Skin epidermis (tissue), 12 donors: ENCODE data around the gene LRRC75B.
"Not testable (repeated sequence)": the region's sequence is repeated elsewhere in the genome, so short reads cannot be mapped to it uniquely, and the experiment has no call there.

Experiments used
- H3K27ac ChIP-seq, 21 experiments: fragments of 200-600 bp; sonication (generic) in 11 of 21; one replicate each; pipeline ENCODE4 v1.5.0; 2020; ENCODE audit warnings: mild to moderate bottlenecking in 3 of 21, inconsistent platforms in 2 of 21, moderate library complexity in 2 of 21
- H3K4me3 ChIP-seq, 7 experiments: fragments of 200-600 bp; sonication (generic) in 2 of 7; one replicate each; pipeline ENCODE4 v1.5.0; 2020; ENCODE audit warnings: inconsistent platforms in 2 of 7, mild to moderate bottlenecking in 2 of 7, moderate library complexity in 1 of 7

Gene LRRC75B

GRCh38 chr22:24592851-24593558 is at the start of gene LRRC75B:
Gene LRRC75B, minus strand, starts transcription at chr22:24593073. Its CDS starts 34 bp downstream, at chr22:24593039.
- Histone ChIP-seq H3K4me3 (peak within 1 kb of the TSS; percentile 42 to 70 (median 56)), H3K27ac (peak within 1 kb of the TSS in 19 of 21 experiments; percentile 45 to 90 (median 76))

DNA sequence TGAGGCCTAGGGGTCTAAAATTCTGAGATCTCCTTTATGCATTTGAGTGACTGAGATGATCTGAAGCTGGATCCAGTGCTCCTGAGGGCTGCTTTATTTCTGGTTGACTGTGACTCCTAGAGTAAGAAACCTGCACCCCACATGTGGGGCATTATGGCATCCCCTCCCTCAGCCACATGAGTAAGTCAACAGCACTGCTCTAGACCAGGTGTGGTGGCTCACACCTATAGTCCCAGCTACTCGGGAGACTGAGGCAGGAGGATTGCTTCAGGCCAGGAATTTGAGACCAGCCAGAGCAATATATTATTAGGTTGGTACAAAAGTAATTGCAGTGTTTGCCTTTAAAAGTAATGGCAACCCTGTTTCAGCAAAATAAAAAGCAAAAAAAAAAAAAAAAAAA is 49.4 kb upstream of the LRRC75B start:
- H3K4me3 ChIP-seq, H3K27ac ChIP-seq: not testable (repeated sequence)

- not testable (repeated sequence) for H3K4me3 ChIP-seq, H3K27ac ChIP-seq
Observed at GRCh38 chr22:24636513-24636912, 43.6 kb upstream of the LRRC75B start.

DNA sequence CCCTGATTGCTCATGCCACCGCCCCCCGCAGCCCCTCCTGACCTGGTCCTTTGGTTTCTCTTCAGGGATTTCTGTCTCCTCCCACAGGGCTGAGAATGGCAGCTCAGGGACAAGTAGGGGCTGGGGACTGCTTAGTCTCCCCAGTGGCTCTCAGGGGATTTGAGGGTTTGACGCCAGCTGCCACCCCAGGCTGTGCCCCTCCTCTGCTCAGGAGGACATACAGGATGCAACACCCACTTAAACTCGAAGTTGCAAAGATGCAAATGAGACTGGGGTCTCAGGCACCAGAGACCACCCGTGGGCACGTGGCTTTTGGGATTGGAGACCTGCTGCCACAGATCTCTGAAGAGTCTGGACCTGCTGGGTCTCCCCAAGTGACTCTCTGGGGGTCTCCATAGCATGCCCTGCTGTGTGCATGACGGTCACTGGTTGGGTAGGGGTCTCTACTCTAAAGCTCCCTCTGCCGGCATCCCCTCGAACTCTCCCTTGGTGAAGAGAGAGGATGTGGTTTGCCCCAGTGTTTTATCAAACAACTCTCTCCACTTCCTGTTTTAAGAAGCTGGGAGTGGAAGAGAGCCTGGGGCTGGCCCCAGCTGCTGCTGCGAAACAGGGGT is 42.0 kb upstream of the LRRC75B start:
- H3K27ac ChIP-seq, H3K4me3 ChIP-seq: not testable (repeated sequence)

DNA sequence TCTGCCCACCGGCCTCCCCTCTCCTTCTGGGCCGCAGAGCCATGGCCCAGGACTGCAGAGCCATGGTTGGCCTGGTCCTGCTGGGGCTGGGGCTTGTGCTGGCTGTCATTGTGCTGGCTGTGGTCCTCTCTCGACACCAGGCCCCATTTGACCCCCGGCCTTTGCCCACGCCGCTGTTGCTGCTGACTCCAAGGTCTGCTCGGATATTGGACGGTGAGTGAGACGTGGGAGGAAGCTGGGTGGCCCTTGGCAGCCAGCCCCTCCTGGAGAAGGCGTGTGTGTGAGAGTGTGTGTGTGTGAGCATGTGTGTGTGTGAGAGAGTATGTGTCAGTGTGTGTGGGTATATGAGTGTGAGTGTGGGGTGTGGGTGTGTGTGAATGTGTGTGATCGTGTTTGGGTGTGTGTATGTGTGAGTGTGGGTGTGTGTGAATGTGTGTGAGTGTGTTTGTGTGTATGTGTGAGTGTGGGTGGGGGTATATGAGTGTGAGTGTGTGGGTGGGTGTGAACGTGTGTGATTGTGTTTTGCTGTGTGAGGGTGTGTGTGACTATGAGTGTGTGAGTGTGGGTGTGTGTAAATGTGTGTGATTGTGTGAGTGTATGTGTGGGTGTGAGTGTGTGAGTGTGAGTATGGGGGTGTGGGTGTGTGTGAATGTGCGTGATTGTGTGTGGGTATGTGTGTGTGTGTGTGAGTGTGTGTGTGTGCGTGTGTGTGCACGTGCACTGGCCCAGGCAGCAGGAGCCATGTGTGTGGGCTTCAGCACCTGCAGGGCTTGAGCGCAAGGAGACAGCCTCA is 40.6 kb upstream of the LRRC75B start:
- not testable (repeated sequence) for H3K4me3 ChIP-seq, H3K27ac ChIP-seq

- not testable (repeated sequence) for H3K4me3 ChIP-seq, H3K27ac ChIP-seq
Observed at GRCh38 chr22:24632642-24633041, 39.8 kb upstream of the LRRC75B start.

DNA sequence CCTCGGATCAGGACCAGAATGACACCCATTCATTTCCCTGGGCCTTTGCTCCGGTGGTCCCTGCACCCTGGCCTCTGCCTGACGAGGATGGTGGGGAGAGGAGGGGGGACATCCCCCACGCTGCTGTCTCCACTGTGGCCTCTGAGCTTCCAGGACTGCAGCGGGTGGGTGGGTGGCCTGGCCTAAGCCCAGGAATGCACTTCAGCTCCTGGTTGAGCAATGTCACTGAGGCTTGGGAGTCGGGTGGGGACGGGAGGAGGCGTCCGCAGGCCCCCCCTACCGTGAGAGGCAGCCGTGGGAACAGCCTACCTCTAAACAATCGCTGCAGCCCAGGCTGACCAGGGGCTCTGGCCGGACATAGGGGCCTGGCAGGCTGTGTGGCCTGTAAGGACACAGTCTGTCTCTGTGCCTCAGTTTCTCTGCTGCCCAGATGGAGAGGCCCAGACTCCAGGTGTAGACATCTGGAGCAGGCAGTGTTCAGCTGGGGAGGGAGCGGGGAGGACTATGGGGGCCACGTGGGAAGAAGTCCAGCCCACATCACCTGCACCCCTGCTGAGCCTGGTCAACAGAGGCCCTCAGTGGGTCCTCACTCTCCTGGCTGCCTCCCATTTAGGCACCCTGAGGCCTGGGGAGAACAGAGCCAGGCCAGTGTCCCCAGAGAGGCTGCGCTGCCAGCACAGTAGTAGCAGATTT is 38.7 kb upstream of the LRRC75B start:
- not testable (repeated sequence) for H3K27ac ChIP-seq, H3K4me3 ChIP-seq

GRCh38 chr22:24630812-24631427 is 38.0 kb upstream of the LRRC75B start:
- H3K27ac ChIP-seq, H3K4me3 ChIP-seq: not testable (repeated sequence)

DNA sequence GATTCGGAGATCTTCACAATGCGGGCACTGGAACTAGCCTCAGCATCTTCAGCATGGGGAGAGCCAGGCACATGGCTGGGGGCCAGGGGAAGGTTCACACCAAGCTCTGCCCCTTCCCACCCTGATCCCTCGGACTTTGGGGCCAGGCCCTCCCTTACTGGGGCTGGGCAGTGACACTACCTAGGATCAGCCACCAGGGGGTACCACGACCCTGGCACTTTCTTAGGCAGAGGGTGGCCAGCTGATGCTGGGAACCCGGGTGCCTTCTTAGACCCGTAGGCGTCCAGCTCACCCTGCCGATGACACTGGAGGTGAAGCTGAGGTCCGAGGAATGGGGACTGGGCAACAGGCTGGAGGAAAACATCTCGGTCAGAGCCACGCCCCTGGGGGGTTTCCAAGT is 36.2 kb upstream of the LRRC75B start:
- H3K4me3 ChIP-seq, H3K27ac ChIP-seq: not testable (repeated sequence)

GRCh38 chr22:24627911-24628310 is 35.0 kb upstream of the LRRC75B start:
- H3K4me3 ChIP-seq, H3K27ac ChIP-seq: not testable (repeated sequence)

GRCh38 chr22:24622596-24622995 is 29.7 kb upstream of the LRRC75B start:
- not testable (repeated sequence) for H3K4me3 ChIP-seq, H3K27ac ChIP-seq

DNA sequence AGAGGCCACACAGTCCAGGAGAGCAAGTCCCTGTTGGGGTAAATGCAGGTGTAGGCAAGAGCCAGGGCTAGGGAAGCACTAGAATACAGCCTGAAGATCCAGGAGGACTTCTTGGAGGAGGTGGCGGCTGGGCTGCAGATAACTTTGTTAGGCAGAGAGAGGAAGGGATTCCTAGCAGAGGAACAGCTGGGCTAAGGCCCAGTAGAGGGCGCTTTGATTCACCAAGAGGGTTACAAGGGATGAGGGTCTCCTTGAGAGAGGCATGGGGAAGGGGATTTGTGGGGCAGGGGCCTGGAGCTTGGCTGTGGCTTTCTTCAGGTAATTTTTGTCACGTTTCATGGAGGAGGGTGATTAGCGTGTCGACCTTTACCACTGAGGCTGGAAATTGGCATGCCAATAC is 28.4 kb upstream of the LRRC75B start:
- not testable (repeated sequence) for H3K4me3 ChIP-seq, H3K27ac ChIP-seq

GRCh38 chr22:24614794-24615193 is 21.9 kb upstream of the LRRC75B start:
- H3K4me3 ChIP-seq, H3K27ac ChIP-seq: not testable (repeated sequence)

GRCh38 chr22:24609888-24610287 is 17.0 kb upstream of the LRRC75B start:
- H3K4me3 ChIP-seq, H3K27ac ChIP-seq: not testable (repeated sequence)

- H3K4me3 ChIP-seq: peak overlapping the region in 1 of 7 experiments; percentile 24
- peak overlapping the region in 4 of 21 experiments; percentile 12 to 76 (median 40) for H3K27ac ChIP-seq
Observed at GRCh38 chr22:24608327-24608726, 15.5 kb upstream of the LRRC75B start.

DNA sequence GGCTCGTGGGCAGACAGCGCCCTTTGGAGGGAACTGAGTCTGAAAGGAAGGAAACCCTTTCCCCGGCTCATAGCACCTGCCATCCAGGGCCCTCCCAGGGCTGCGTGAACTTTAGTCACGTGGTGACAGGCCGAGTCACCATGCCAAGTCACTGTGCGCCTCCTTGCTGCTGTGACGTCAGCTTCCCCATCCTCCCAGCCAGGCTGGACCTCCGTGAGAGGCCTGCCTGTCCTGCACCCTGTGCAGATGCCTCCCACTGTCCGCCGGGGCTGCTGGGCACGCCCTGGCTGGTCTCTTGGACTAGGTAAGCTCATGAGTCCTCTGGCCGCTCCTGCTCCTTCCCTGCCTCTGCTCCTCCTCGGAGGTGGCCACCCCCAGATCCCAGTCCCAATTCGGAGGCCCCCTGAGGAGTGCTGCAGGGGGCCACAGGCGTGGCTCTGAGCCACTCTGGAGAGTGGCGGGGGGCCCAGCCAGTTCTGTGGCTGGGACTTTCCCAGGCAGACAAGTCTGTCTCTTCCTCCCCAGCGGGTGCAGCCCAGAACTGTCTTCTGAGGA is 14.6 kb upstream of the LRRC75B start:
- peak overlapping the region in 5 of 7 experiments; percentile 8 to 24 (median 19) for H3K4me3 ChIP-seq
- peak overlapping the region in 13 of 21 experiments; percentile 2 to 76 (median 54) for H3K27ac ChIP-seq

DNA sequence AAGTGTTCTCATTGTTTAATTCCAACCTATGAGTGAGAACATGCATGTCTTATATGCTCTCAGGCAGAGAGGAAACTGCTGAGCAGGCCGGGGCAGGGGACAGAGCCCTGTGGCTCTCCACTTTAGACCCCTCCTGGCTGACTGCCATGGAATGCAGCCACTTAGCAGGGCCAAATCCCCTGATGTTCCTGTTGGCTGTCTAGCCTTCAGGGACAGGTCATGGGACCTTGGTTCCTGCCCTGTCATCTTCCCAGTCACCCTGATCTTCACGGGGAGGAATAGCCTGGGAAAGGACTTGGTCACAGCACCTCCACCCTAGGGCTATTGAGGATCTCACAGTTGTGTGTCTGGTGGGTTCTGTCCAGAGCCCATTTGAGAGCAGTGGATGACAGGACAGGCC is 13.5 kb upstream of the LRRC75B start:
- H3K4me3 ChIP-seq, H3K27ac ChIP-seq: not testable (repeated sequence)

- peak overlapping the region in 1 of 7 experiments; percentile 10 for H3K4me3 ChIP-seq
Observed at GRCh38 chr22:24603770-24604629, 11.1 kb upstream of the LRRC75B start.

More at GRCh38 chr22:24603770-24604629, 11.1 kb upstream of the LRRC75B start:
- peak overlapping the region in 3 of 21 experiments; percentile 2 to 31 (median 16) for H3K27ac ChIP-seq
